Measurements from ENCODE around the gene RTF1.

Gene RTF1

DNA sequence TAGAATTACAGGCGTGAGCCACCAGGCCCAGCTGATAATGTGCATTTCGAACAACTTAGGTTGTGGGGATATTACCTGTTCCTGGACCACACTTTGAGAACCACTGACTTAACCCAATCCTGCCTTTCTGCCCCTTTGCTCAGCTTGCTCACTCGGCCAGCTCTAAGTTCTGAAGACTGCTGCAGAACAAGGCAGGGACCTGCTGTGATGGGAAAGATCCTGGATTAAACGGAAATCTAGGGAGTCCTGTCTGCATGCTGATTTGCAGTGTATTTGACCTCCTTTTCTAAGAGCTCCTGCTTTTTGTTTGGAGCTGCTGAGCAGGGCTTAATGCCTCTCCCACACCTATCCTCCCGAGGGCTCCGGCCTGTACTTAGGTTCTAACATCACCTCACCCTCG, 93.8 kb downstream of the RTF1 start:
- no peak for DNase-seq

DNA sequence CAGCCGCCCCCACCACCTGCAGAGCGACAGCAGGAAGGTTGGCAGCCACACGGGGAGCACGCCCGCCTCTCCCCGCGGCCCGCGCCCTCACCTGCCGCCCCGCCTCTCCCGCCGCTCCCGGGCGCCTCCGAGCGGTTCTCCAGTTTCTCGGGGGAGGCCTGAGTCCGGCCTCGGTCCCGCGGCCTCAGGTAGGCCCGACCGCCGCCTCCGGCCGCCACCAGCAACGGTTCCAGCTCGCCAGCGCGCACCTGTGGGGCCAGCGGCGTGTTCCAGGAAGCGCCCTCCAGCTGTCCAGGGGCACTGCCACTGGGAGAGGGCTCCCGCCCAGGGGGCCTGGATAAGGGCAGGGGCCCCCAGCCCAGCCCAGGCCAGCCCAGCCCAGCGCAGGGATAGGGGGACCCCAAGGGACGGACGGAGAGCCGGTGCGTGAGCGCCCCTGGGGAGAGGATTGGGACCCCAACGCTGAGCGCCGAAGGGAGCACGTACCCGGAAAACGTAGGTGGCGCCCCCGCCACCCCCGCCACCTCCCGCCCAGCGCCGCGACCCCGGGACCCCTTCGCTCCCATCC, 94.5 kb downstream of the RTF1 start:
- no peak for DNase-seq

DNA sequence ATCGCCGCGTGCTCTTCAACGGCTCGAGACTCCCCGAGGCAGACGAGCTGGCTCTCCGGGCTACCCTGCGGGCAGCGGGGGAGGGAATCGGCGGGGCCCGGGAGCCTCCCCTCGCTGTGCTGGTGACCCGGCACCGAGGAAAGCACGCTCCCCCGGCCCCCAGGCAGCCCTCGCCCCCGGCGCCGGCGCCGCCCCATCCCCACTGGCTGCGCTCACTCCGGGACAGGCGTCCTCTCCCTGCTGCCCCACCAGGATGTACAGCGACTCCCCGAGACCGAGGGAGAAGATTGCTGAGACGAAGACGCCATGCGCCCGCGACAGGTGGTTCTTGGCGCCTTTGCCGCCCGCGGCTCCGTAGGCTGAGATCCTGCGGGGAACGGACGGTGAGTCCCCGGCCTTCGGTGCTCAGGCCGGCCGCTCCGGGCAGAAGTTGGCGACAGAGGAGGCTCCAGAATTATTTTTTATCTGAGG, 95.0 kb downstream of the RTF1 start:
- DNase-seq, result no peak

DNA sequence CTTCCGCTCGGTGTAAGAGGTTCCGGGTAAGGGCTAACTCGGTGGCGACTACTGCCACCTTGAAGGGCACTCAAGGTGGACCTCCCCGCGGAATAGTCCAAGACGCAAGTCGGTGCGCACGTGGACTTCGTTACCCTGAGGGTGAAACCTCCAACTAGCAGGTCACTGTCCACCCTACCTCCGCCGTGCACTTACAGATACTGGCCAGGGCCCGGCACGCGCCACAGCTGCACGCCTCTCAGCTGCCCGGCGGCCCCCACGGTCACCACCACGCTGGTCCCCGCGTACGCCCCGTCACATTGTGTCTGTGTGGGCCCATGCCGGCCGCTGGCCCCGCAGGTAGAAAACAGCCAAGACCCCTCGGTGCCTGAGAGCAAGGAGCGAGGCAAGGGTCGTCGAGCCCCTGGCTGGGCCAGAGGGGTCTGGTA, 95.6 kb downstream of the RTF1 start:
- no peak for DNase-seq

DNA sequence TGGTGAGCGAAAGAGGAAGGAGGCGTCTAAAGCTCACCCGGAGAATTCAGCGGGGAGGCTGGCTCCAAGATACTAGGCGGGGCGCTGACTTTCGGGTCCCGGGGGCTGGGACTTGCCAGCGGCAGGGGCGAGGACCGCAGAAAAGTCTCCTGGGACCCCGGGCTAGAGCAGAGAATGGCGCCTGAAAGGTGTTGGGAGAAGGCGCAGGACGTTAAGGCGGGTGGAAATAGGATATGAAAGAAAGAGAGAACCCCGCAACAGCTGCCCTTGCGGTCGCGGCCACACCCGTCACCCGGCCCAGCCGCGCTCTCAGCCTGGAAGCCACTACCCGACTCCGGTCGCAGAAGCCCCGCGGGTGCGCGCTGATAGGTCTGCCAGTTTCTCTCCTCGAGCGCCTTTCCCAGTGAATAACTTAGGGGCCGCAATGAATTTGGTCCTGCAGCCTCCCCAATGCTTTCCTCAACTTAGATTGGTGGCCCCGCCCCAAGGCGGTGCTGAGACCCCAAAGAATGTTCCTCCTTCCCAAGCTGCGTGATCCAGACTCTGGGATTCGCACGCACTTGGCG, 96.1 kb downstream of the RTF1 start:
- DNase-seq, result no peak

DNA sequence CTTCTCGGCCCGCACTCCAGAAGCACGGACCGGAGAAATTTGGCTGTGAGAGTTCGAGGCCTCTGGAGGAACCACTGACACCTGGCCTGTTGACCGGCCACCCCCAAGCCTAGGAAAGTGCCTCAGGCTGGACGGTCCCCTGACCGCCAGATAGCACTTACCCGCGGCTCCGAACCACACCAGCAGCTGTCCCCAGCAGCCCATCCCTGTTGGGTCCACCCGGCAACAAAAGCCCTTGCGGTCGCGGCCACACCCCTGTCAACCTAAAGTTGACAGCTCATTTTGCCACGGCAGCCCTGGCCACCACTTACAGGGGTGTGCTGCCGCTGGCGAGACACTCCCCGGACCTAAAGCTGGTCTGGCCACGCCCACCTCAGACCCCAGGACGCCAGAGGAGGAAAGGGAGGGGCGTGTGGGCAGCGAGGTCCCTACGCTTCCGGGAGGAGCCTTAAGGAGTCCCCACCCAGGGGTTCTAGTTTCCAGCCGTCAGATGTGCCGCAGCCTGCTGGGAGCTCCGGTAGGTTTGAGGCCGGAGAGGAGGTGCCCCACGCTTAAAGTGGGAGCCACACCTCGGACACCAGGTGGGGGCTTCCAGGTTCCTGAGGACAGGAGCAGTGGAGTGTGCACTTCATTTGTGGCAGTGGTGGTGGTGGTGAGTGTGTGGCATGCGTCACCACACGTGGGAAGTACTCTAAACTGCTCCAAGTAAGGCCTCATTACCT, 96.8 kb downstream of the RTF1 start, which contains the start of gene LTK:
LTK (minus strand) TSS at position 322 of the 722 bp plus-strand sequence; CDS start at position 204, 118 bp downstream.
- DNase-seq, result no peak

DNA sequence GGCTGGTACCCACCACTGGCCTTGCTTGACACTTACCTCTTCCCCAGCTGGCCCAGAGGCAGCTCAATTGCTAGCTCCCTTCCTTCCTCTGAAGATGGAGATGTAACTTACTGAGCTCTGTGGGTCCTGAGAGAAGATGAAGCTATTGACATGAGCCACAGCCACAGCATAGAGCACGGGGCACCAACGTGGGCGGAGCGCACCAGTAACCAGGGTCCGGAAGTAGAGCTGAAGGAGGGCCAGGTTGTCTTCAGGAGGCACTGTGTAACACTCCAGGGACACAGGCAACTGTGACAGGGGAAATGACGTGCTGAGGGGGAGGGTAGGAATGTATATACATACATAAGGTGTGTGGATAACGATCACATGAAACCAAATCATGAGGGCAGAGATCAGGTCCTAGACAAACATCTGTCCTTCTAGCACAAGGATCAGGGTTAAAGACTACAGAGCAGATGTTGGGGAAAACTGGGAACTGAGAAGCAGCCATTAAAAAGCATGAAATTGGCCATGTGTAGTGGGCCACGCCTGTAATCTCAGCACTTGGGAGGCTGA, 101.1 kb downstream of the RTF1 start:
- no peak for DNase-seq

DNA sequence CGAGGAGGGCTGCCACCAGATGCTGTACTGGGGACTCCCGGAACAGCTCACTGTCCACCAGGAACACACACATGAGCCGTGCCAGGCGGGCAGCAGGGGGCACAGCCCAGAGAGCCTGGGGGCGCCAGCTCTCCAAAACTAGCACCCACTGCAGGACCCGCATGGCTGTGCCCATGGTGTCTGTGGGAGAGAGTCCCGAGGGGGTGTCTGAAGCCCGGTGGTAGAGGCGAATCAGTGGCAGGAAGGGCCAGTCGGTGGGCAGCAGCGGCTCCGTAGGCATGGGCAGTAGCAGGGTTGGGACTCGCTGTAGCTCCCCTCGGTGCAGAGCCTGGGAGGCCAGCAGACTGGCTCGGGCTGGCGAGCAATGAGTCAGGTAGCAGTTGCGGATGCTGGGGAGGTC, 103.7 kb downstream of the RTF1 start:
- no peak for DNase-seq

DNA sequence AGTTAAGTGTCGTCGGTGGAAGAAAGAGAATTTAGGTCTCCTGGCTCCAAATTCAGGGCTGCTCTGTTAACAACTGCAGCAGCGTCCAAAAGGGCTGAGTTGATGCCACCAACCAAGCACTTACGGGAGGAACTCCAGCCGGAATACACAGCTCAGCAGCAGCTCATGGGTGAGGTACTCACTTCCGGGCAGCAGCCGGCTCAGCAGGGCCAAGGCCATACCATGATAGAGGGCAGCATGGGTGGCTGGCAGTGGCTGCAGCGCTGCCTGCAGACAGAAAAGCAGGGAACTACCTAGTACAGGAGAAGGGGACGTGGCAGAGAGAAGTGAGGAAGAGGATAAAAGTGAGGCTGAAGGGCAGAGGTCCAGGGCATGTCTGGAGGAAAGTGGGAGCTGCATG, 104.7 kb downstream of the RTF1 start:
- DNase-seq, result no peak

DNA sequence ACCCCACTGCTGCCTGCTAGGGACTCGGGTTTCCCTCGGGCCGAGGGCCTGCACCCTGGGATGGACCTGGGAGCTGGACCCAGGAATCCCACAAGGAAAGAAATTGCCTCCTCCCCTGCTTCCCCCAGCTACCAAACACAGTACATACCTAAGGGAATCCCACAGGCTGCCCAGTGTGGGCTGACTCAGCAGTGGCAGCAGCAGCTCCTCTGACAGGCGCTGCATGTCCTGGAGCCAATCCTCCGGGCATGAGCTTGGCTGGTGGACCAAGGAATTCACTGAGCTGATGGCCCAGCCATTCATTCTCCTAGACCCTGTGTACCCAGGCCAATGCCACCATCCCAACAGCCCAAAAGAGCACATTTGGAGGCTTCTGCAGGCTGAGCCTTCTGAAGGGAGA, 106.2 kb downstream of the RTF1 start:
- no peak for DNase-seq

DNA sequence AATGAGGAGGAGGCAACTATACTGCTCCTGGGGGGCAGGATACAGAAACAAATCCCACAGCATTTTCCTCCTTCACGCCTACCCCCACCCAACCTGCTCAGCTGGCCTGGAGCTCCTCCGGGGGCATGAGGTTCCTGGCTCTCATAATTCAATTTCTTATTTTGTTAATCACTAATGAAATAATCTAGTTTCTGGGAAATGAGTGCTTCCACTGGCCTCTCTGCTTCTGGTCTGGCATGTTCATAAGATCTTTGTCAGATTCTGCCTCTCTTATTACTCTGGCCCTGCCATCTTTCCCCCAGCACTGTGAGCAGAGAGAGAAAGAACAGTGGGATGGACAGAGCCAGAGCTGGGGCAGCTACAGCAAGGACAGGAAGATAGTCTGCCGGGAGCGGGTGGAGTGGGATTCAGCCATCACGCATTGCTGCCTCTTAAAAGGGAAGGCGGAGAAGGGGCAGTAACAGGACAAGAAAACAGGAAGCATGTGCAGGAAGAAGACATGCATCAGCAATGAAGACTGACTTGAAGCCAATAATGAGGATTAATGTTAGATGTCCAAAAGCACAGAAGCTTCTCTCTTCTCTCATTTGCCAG, 113.6 kb downstream of the RTF1 start:
- no peak for DNase-seq
